Thyroid gland (tissue), 4 donors: ENCODE results near the gene RHEX. TPM values are rescaled to one million over a fixed set of nuclear protein-coding genes. Genes with fewer than 3 reads are reported as not detected.
"Not testable (repeated sequence)": the region's sequence is repeated elsewhere in the genome, so short reads cannot be mapped to it uniquely, and the experiment has no call there.

Source experiments
- DNase-seq, 2 donors: peaks; one replicate each; pipeline ENCODE4 v3.0.0-alpha.2; 2019
- H3K27ac ChIP-seq, 3 donors: fragments of 200-600 bp; sonication (generic); 1 replicate in 2 of 3; 2 replicates in 1 of 3; pipeline ENCODE4 v1.5.1; 2016 to 2019; ENCODE audit warnings: mild to moderate bottlenecking in 1 of 3, moderate library complexity in 1 of 3
- H3K27me3 ChIP-seq: fragments of 200-600 bp; sonication (generic); one replicate; pipeline ENCODE4 v1.5.1; 2019
- H3K36me3 ChIP-seq, 2 donors: fragments of 200-600 bp; sonication (generic); one replicate each; pipeline ENCODE4 v1.5.1; 2016 to 2019
- H3K4me1 ChIP-seq, 2 donors: fragments of 200-600 bp; sonication (generic); one replicate each; pipeline ENCODE4 v1.5.1; 2017 to 2019
- H3K4me3 ChIP-seq, 3 donors: fragments of 200-600 bp; sonication (generic); replicated peaks in 1 of 3; 1 replicate in 2 of 3; 2 replicates in 1 of 3; pipeline ENCODE4 v1.5.1; 2016; ENCODE audit warnings: mild to moderate bottlenecking in 1 of 3
- H3K9me3 ChIP-seq: fragments of 200-600 bp; sonication (generic); one replicate; pipeline ENCODE4 v1.5.1; 2017
- CTCF ChIP-seq, 6 experiments: fragments of 200-600 bp in 3 of 6; fragments of 450-650 bp in 3 of 6; sonication (generic) in 3 of 6; IDR thresholded peaks; one replicate each; pipeline ENCODE4 v1.5.1; 2016 to 2019; ENCODE audit warnings: antibody characterized with exemption in 6 of 6, mild to moderate bottlenecking in 2 of 6, inconsistent platforms in 1 of 6, moderate library complexity in 1 of 6
- POLR2A ChIP-seq, 2 donors: fragments of 450-650 bp; IDR thresholded peaks; one replicate each; pipeline ENCODE4 v1.6.1; 2017; ENCODE audit warnings: antibody characterized with exemption in 2 of 2, mild to moderate bottlenecking in 2 of 2, moderate library complexity in 1 of 2
- WGBS, 2 donors: methylation state at CpG; one replicate each; pipeline ENCODE4 v1.1.5; 2017; 5-methylcytosine and 5-hydroxymethylcytosine counted together
- intact Hi-C: fragments of 100-400 bp; cut with DNase I; formaldehyde crosslinking; loops from one replicate; pipeline ENCODE4 v1.15.1; 2023
- total RNA-seq, 4 donors: library from RNA; depleted of rRNA; stranded (reverse); fragments of >200 nt; gene quantifications; one replicate each; pipeline ENCODE4 v1.2.3, GENCODE V29; 2016

RHEX gene
- total RNA-seq, 4 donors from 2014 or later: 1.2 to 1.7 (median 1.6) TPM

- Histone ChIP-seq H3K27me3 (no peaks in the 10 kb centered on the region), H3K4me1 (no peaks in the 10 kb centered on the region), H3K4me3 (no peak overlapping the region), H3K36me3 (no peaks in the 10 kb centered on the region), H3K27ac (no peak overlapping the region), H3K9me3 (no peaks in the 10 kb centered on the region)
- 100% methylated on average over 1 of the region's 1 CpG for WGBS, 2 donors
- intact Hi-C loops: no loop called here
- no peak for DNase-seq
- no peak for TF ChIP-seq CTCF (IDR thresholded peaks at IDR 0.05)
- TF ChIP-seq POLR2A (IDR thresholded peaks at IDR 0.05): no peak
Observed at GRCh38 chr1:206058927-206059292, 5.9 kb downstream of the RHEX start.

GRCh38 chr1:206059355-206059915, 6.5 kb downstream of the RHEX start:
- TF ChIP-seq POLR2A (IDR thresholded peaks at IDR 0.05) (no peak), CTCF (IDR thresholded peaks at IDR 0.05) (no peak)
- DNase-seq: no peak
- H3K4me1 ChIP-seq: no peaks in the 10 kb centered on the region
- 91 to 98% methylated on average over 3 of the region's 3 CpGs for WGBS, 2 donors
- H3K27me3 ChIP-seq: no peaks in the 10 kb centered on the region
- H3K9me3 ChIP-seq: no peaks in the 10 kb centered on the region
- H3K36me3 ChIP-seq: no peaks in the 10 kb centered on the region
- H3K27ac ChIP-seq: no peak overlapping the region
- intact Hi-C loops: no loop called here
- H3K4me3 ChIP-seq: no peak overlapping the region

DNA sequence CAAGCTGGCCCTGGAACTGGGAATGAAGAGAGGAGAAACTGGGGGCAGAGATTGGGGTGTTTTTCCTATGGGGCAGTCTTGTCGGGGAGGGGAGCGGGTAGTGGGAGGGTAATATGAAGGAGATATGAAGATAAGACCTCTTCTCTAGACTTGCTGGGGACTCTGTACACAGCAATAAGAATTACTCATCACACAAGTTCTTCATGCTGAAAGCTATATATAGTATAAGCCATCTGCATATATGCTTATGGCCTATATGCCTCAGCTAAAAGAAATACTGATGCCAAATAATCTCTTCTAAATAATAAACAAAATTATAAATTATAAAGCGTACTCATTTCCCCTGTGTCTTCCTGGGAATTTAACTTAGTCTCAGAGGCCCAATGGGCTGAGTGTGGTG, 7.9 kb downstream of the RHEX start:
- Histone ChIP-seq H3K27me3 (no peaks in the 10 kb centered on the region), H3K27ac (no peak overlapping the region), H3K4me3 (no peak overlapping the region), H3K36me3 (no peaks in the 10 kb centered on the region), H3K9me3 (no peaks in the 10 kb centered on the region), H3K4me1 (no peaks in the 10 kb centered on the region)
- TF ChIP-seq POLR2A (IDR thresholded peaks at IDR 0.05): no peak
- TF ChIP-seq CTCF (IDR thresholded peaks at IDR 0.05): no peak
- DNase-seq: no peak
- intact Hi-C loops: no loop called here
- 93 to 97% methylated on average over 3 of the region's 3 CpGs for WGBS, 2 donors

DNA sequence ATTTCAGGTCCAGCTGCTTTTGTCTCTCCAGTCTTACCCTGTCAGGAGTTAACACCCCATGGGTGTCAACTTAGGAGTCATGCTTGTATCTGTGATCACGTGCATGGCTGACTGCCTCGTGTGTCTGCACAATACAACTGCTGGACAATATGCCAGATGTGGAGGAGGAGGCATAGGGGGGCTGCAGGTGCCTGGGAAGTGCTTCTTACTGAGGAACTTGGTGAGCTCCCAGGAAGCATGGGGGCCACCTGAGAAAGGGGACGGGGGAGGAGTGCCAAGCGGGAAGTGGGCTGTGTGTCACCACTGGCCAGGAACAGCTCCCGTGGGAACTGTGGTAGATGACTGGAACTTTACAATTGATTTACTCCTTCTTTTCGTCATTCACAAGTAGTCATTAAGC, 9.5 kb downstream of the RHEX start:
- no peak for DNase-seq
- no peaks in the 10 kb centered on the region for H3K36me3 ChIP-seq
- no peaks in the 10 kb centered on the region for H3K27me3 ChIP-seq
- H3K9me3 ChIP-seq: no peaks in the 10 kb centered on the region
- no peak overlapping the region for H3K4me3 ChIP-seq
- TF ChIP-seq POLR2A (IDR thresholded peaks at IDR 0.05) (no peak), CTCF (IDR thresholded peaks at IDR 0.05) (no peak)
- WGBS, 2 donors: 64 to 82% methylated on average over 5 to 6 of the region's 6 CpGs
- H3K4me1 ChIP-seq: peaks cover 0 to 3% of the 10 kb centered on the region in 2 donors
- intact Hi-C loops: no loop called here
- no peak overlapping the region for H3K27ac ChIP-seq

GRCh38 chr1:206064001-206064400, 11.0 kb downstream of the RHEX start:
- H3K36me3 ChIP-seq, DNase-seq, intact Hi-C loops, H3K27ac ChIP-seq, H3K9me3 ChIP-seq, H3K4me3 ChIP-seq, H3K27me3 ChIP-seq: not testable (repeated sequence)
- 96% methylated on average over 5 of the region's 35 CpGs; no CpG with 5 or more reads in 1 of the 2 donors for WGBS, 2 donors
- H3K4me1 ChIP-seq: peaks cover 0 to 10% of the 10 kb centered on the region in 2 donors

DNA sequence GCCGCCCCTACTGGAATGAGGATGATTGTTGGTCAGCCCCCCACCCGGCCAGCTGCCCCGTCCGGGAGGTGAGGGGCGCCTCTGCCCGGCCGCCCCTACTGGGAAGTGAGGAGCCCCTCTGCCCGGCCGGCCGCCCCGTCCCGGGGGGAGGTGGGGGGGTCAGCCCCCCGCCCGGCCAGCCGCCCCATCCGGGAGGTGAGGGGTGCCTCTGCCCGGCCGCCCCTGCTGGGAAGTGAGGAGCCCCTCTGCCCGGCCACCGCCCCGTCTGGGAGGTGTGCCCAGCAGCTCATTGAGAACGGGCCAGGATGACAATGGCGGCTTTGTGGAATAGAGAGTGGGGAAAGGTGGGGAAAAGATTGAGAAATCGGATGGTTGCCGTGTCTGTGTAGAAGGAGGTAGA, 11.5 kb downstream of the RHEX start:
- H3K36me3 ChIP-seq, H3K9me3 ChIP-seq, H3K27me3 ChIP-seq, intact Hi-C loops, H3K4me3 ChIP-seq, DNase-seq, H3K27ac ChIP-seq: not testable (repeated sequence)
- peaks cover 0 to 10% of the 10 kb centered on the region in 2 donors for H3K4me1 ChIP-seq
- 94 to 96% methylated on average over 7 of the region's 25 CpGs for WGBS, 2 donors
